NCI-H187 (cell line): ENCODE results near the gene ENKD1.

Experiments
- DNase-seq, 2 experiments: peaks; one replicate each; lab custom pipeline; 2025; lab: John Stamatoyannopoulos, UW

Gene ENKD1

DNA sequence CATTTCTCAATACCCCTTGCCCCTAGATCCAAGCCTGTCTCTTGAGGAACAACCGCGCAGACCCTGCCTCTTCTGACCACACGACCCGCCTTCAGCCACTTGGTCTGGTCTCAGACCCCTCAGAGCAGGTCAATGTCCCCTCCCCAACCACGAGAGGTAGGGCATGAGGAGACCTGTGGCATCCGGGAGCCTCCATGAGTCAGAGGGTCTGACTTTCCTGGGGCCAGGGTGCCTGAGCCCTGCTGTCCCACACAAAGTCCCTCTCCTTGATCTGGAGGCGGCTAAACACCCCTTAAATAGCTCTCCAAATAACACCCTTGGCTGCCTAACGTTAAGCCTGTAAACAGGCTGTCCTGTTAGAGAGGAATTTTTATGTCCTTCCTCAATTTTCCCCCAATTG lies 16.5 kb downstream of the ENKD1 start:
- DNase-seq: no peak

DNA sequence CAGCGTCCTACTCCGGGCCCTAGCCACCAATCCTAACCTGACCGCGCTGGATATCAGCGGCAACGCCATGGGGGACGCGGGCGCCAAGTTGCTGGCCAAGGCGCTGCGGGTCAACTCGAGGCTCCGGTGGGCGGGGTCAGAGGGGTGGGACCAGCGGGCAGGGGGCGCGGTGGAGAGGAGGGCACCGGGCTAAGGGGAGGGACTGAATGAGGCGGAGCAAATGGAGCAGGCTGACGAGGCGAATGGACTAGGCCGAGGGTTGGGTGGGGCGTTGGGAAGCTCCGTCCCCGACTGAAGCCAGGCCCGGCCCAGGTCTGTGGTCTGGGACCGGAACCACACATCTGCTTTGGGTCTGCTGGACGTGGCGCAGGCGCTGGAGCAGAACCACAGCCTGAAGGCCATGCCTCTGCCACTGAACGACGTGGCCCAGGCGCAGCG lies 17.0 kb downstream of the ENKD1 start:
- no peak for DNase-seq

DNA sequence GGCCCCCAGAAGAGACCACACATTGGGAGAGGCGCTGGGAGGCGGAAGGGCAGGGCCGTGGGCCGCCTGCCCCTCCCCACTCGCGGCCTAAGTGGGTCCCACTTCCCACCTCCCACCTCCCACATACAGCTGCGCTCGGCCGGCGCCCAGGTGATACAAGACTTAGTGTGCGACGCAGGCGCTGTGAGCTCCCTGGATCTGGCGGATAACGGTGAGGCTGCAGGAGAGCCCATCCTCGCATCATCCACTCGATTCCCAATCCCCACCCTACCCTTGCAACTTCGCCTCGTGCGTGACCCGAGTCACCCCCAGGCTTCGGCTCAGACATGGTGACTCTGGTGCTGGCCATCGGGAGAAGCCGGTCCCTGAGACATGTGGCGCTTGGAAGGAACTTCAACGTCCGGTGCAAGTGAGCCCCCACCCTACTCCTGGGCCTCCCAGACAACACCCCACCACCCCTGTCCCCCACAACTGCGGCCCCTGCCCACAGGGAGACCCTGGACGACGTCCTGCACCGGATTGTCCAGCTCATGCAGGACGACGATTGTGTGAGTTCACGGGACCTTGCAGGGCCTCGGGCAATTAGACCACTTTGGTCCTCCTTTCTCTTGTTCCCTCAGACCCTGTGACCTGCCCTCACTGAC lies 17.7 kb downstream of the ENKD1 start:
- DNase-seq: no peak

DNA sequence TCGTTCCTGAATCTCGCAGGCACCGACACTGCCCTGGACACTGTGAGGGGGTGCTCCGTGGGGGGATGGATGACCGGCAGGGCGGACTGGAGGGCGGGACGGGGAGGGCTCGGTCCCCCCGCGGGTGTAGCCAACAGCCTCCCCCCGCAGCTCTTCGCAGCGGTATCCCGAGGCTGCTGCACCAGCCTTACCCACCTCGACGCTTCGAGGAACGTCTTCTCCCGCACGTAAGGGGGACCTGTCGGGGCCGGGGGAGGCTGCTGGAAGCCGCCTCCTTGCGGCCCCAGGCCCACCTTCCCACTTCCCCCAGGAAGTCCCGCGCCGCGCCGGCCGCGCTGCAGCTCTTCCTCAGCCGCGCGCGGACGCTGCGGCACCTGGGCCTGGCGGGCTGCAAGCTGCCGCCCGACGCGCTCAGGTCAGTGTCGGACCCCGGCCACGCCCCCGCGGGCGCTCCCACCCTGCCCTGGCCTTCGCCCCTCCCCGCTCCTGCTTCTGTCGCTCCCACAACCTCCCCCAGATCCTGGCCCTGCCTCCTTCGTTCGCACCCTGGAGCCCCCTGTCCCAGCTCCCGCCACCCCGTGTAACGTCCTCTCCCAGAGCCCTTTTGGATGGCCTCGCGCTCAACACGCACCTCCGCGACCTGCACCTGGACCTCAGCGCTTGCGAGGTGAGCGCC lies 18.3 kb downstream of the ENKD1 start:
- DNase-seq: no peak

DNA sequence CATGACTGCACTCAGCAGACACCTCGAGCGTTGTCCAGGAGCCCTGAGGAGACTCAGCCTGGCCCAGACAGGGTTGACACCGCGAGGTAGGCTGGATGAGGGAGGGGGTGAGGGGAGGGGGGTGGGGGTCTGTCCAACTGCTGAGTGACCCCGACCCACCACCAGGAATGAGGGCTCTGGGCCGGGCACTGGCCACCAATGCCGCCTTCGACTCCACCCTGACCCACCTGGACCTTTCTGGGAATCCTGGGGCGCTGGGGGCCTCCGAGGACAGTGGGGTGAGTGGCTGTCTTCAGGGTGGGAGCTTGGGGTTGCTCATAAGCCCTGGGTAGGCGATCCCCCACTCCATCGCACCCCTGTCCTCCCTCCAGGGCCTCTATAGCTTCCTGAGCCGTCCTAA lies 18.9 kb downstream of the ENKD1 start:
- DNase-seq: no peak

DNA sequence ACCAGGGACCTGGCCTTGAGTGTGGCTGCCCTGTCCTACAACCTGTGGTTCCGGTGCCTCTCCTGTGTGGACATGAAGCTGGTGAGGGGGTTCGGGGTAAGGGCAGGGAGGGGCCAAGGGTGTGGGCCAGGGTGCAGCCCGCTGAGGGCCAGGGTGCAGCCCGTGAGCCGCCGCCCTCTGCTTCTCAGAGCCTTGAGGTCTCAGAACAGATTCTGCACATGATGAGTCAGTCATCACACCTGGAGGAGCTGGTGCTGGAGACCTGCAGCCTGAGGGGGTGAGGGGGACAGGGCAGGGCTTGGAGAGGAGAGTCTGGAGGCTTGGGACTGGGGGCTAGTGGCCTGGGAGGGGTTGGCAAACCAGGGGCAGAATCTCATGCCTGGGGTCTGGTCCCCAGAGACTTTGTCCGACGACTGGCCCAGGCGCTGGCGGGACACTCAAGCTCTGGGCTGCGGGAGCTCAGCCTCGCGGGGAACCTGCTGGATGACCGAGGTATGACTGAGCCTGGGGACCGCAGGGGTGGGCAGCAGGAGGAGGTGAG lies 19.4 kb downstream of the ENKD1 start:
- DNase-seq: no peak

DNA sequence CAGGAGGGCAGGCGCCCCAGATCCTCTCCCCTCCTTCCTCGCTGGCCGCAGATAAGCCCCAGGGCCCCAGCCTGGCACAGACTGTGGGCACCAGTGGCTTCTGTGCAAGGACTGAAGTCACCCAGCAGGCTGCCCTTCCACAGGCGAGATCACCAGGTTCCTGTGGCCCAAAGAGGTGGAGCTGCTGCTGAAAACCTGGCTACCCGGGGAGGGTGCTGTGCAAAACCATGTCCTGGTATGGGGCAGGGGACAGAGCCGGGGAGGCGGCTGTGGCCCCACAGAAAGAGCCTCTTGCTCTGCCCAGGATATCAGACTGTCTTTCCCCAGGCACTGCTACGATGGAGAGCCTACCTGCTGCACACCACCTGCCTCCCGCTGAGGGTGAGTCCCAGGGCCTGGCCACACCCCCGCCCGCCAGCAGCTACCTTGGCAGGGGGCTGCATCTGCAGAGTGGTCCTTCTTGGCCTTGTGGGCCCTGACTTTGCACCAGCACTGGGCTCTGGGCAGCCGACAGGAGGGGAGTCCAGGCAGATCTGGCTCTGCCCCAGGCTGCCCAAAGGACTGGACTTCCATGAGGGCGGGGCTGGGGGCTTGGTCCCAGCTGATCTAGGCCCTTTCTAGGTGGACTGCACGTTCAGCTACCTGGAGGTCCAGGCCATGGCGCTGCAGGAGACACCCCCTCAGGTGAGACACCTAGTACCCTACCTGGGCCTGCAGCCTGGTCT lies 21.0 kb downstream of the ENKD1 start:
- no peak for DNase-seq

DNA sequence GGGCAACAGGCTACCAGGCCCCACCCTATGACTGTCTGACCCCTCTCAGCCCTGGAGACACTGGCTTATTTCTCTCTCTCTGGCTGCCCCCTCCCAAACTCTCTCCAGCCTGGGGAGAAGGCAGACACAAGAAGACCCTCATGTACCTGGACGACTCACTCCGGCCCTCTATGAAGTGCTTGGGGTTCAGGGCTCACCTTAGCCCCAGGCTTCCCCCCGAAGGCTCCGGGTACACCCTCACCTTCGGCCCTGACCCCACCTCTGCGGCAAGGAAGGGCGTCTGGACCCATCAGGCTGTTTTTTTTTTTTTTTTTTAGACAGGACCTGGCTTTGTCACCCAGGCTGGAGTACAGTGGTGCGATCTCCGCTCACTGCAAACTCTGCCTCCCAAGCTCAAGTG lies 22.5 kb downstream of the ENKD1 start:
- no peak for DNase-seq

DNA sequence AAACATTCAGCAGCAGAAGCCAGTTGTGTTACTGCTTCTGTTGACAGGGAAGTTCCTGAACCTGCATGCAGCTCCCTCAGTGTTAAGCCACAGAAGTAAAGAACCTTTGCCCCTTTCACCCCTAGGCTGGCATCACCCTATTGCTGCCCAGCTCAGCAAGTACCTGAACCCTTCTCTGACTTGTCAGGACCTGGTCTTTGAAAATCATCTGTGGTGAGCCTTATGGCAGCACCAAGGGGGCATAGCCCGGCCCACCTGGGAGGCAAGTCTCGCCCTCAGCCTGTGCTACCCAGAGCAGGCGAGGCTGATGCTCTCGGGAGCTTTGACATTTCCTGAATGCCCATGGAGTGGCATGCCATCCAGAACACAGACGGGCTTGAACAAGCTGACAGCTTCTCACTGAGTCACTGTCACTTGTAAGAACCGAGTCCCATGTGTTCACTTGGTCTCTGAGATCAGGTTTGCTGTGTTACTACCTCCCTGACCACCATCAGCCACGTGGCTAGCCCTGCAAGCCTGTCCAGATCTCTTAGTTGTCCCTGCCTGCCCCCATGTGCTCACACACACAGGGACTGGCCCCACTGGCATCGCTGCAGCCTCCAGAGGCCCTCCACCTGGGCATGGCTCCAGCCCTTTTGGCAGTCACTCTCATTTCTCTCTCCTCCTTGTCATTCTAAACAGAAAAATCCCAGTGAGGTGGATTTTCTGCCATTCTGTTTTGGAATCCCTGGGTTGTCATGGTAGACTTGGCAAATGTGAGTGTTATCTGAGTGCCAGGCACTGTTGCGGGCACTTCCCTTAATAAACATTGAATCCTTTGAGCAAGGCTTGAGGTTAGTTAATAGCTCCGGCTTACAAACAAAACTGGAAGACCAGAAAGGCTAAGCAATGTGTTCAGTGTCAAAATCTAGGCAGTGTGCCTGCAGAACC lies 24.5 kb downstream of the ENKD1 start:
- no peak for DNase-seq

DNA sequence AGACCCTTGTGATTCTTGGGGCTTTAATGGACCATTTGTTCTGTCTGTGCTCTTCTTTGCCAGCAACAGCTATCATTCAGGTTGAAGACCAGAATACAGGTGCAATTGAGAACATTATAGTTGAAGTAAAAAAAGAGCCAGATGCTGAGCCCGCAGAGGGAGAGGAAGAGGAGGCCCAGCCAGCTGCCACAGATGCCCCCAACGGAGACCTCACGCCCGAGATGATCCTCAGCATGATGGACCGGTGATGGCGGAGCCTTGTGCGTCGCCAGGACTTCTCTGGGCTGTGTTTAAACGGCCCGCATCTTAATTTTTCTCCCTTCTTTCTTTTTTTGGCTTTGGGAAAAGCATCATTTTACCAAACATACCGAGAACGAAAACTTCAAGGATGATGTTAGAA lies 28.9 kb downstream of the ENKD1 start:
- no peak for DNase-seq

DNA sequence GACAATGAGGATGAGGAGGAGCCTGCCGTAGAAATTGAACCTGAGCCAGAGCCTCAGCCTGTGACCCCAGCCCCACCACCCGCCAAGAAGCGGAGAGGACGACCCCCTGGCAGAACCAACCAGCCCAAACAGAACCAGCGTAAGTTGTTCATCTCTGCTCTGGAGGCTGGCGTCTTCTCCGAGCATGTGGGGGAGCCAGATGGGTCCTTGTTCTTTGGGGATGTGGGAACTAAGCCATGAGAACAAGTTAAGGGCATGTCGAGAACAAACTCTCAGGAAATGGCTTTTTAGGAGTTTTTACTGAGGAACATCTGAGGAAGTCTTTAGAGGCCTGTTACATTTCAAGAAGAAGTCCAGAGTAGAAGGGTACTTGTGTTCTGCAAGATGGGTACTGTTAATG lies 29.8 kb downstream of the ENKD1 start:
- no peak for DNase-seq

DNA sequence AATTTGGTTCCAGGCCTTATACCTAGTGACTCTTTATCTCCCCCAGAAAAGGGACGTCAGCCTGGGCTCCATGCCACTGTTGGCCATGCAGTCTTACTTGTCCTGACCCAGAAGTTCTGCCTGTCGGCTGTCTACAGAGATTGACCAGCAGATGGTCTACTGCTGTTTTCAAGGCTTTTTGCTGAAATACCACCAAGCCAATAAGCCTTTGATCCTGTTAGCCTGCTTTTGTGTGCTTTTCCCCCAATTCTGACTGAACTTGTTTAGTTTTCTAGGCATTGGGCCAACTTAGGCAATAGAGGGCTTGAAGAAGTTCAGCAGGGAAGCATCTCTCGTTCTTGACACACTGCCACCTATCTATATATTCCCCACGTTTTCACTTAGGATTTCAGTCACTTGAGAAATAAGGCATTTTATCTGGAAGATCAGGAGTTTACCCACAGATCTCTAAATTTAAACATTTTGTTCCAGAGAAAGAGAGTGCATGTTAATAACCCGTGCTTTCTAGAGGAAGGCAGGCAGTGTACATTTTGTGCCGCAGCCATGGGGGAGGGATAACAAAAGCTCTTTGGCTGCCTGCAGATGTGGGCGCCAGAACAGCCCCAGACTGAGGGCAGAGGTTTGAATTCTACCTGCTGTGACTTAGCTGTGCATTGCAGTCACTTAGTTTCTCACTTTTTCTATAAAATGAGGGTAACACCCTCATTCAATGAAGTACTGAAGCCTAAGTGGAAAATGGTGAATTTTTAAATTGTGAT lies 34.0 kb downstream of the ENKD1 start:
- DNase-seq: no peak

DNA sequence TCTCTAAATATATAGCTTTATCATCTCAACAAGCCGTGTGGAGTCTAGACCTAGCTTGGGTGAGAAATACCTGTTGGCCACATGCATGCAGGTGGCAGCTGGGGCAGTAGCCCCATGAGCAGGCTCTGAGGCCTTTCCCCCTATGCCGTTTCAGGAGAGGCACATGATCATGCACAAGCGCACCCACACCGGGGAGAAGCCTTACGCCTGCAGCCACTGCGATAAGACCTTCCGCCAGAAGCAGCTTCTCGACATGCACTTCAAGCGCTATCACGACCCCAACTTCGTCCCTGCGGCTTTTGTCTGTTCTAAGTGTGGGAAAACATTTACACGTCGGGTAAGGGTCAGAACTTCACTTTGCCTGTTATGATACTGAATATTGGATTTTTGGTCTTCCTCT lies 38.3 kb downstream of the ENKD1 start:
- no peak for DNase-seq

DNA sequence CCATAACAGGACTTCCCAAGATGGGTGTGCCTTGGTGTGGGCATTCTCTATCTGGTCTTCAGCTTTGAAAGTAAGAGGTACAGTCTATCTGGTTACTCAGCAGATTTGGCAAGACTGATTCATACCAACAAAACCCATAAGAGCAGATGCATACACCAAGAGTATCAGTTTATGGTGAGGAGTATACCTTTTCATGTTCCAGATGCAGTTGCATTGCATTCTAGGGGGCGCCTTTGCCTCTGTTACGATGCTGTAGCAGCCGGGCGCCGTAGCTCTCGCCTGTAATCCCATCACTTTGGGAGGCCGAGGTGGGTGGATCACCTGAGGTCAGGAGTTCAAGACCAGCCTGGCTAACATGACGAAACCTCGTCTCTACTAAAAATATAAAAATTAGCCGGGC lies 52.7 kb downstream of the ENKD1 start:
- DNase-seq: no peak
